Measurements from ENCODE around the gene CYFIP2. TPM values are rescaled to one million over a fixed set of nuclear protein-coding genes. Genes with fewer than 3 reads are reported as not detected.
A peak's percentile ranks its signal among the peaks of the same experiment; 100 is the strongest.

The CYFIP2 gene
- total and polyA plus RNA-seq, 2 of the 13 experiments (the other 11 are each of a cell fraction or from before 2014, with no cell fraction given), result 22.6 to 30.3 TPM

DNA sequence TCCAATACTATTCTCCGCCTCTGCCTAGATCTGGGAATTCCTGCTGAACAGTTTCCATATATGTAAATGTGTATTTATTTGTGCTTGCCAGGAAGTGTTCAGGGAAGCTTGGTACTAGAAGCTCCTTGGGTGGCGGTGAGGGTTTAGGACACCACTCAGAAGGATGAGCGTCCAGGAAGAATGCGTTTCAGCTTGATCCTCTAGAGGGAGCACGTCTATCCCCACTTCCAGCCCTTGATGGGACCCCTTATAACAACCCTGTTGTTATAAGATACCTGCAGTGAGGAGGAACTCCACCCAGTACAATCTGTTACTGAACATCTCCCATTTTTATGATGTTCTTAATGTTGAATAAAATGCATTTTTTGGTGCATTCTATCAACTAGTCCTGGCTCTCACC, 88.9 kb downstream of the CYFIP2 start:
- intact Hi-C loops (cut with micrococcal nuclease; ENCODE audit: unreplicated experiment), result no loop called here
- ATAC-seq (peak; percentile 65), FAIRE-seq (no peak)

More for the DNA sequence above, 88.9 kb downstream of the CYFIP2 start:
- Histone ChIP-seq H3K27me3 (ENCODE audit: control insufficient read depth in 1 of 2, insufficient read depth in 2 of 2, low read length in 2 of 2) (no peaks in the 10 kb centered on the region), H2AFZ (ENCODE audit: low read length) (no peak overlapping the region), H3K4me2 (ENCODE audit: low read depth, low read length) (no peak overlapping the region), H3K79me2 (ENCODE audit: insufficient read depth, low read length) (no peaks in the 10 kb centered on the region), H3K9ac (ENCODE audit: insufficient read depth, low read depth, low read length) (no peak overlapping the region), H3K27ac (ENCODE audit: extremely low read length, insufficient read depth, low read length) (no peak overlapping the region), H3K4me1 (ENCODE audit: insufficient read depth, low read length) (no peaks in the 10 kb centered on the region), H3K4me3 (replicated peaks in 1 of 3; ENCODE audit: insufficient read depth in 1 of 3, low read depth in 2 of 3, low read length in 3 of 3) (no peak overlapping the region), H4K20me1 (ENCODE audit: insufficient read depth, low read length) (no peaks in the 10 kb centered on the region), H3K36me3 (replicated peaks in 1 of 2; ENCODE audit: control insufficient read depth in 1 of 2, insufficient read depth in 2 of 2, low read length in 2 of 2) (peaks cover 0 to 1% of the 10 kb centered on the region in 2 experiments; a peak in 3 of 5 replicates), H3K9me3 (ENCODE audit: low read length) (no peaks in the 10 kb centered on the region)
- ChIA-PET POLR2A (no interaction called here), CTCF (ENCODE audit: low intra/inter-chr PET ratio, low total read pairs) (no interaction called here)
- 86% methylated on average over 4 of the region's 5 CpGs for WGBS (ENCODE audit: low lambda C conversion rate)
- no TSS peak for BruUV-seq (replicated peaks)
- TF ChIP-seq STAG1 (CRISPR knock-in tag; IDR thresholded peaks at IDR 0.05), result peak; percentile 22; the same call in 1 of the 2 replicates
- peak; percentile 41 for TF ChIP-seq CTCF (CRISPR knock-in tag; IDR thresholded peaks at IDR 0.05)
- TF ChIP-seq, protein P1, sequence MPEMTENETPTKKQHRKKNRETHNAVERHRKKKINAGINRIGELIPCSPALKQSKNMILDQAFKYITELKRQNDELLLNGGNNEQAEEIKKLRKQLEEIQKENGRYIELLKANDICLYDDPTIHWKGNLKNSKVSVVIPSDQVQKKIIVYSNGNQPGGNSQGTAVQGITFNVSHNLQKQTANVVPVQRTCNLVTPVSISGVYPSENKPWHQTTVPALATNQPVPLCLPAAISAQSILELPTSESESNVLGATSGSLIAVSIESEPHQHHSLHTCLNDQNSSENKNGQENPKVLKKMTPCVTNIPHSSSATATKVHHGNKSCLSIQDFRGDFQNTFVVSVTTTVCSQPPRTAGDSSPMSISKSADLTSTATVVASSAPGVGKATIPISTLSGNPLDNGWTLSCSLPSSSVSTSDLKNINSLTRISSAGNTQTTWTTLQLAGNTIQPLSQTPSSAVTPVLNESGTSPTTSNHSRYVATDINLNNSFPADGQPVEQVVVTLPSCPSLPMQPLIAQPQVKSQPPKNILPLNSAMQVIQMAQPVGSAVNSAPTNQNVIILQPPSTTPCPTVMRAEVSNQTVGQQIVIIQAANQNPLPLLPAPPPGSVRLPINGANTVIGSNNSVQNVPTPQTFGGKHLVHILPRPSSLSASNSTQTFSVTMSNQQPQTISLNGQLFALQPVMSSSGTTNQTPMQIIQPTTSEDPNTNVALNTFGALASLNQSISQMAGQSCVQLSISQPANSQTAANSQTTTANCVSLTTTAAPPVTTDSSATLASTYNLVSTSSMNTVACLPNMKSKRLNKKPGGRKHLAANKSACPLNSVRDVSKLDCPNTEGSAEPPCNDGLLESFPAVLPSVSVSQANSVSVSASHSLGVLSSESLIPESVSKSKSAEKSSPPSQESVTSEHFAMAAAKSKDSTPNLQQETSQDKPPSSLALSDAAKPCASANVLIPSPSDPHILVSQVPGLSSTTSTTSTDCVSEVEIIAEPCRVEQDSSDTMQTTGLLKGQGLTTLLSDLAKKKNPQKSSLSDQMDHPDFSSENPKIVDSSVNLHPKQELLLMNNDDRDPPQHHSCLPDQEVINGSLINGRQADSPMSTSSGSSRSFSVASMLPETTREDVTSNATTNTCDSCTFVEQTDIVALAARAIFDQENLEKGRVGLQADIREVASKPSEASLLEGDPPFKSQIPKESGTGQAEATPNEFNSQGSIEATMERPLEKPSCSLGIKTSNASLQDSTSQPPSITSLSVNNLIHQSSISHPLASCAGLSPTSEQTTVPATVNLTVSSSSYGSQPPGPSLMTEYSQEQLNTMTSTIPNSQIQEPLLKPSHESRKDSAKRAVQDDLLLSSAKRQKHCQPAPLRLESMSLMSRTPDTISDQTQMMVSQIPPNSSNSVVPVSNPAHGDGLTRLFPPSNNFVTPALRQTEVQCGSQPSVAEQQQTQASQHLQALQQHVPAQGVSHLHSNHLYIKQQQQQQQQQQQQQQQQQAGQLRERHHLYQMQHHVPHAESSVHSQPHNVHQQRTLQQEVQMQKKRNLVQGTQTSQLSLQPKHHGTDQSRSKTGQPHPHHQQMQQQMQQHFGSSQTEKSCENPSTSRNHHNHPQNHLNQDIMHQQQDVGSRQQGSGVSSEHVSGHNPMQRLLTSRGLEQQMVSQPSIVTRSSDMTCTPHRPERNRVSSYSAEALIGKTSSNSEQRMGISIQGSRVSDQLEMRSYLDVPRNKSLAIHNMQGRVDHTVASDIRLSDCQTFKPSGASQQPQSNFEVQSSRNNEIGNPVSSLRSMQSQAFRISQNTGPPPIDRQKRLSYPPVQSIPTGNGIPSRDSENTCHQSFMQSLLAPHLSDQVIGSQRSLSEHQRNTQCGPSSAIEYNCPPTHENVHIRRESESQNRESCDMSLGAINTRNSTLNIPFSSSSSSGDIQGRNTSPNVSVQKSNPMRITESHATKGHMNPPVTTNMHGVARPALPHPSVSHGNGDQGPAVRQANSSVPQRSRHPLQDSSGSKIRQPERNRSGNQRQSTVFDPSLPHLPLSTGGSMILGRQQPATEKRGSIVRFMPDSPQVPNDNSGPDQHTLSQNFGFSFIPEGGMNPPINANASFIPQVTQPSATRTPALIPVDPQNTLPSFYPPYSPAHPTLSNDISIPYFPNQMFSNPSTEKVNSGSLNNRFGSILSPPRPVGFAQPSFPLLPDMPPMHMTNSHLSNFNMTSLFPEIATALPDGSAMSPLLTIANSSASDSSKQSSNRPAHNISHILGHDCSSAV (CRISPR knock-in tag; IDR thresholded peaks at IDR 0.05; ENCODE audit: borderline replicate concordance), result no peak
- TF ChIP-seq SYNCRIP (IDR thresholded peaks at IDR 0.05; ENCODE audit: insufficient read depth, low read depth, low read length), result no peak
- DNase-seq (ENCODE audit: low spot score), result no peak
- in situ Hi-C loops (cut with HindIII; ENCODE audit: extremely low pct_ligation_motif_present, low pct_unique_long_range_greater_than_20kb), result no loop called here
